Transverse colon (tissue), 4 donors: ENCODE results near the gene CLDN14. TPM values are rescaled to one million over a fixed set of nuclear protein-coding genes. Genes with fewer than 3 reads are reported as not detected.

Source experiments
- DNase-seq: peaks from one replicate; pipeline ENCODE4 v3.0.0-alpha.2; 2019
- H3K27ac ChIP-seq, 4 donors: fragments of 200-600 bp; sonication (generic); 2 replicates each; pipeline ENCODE4 v1.5.1; 2016 to 2018; ENCODE audit warnings: inconsistent platforms in 4 of 4
- H3K27me3 ChIP-seq: fragments of 200-600 bp; sonication (generic); 2 replicates; pipeline ENCODE4 v1.5.1; 2017; ENCODE audit warnings: inconsistent platforms
- H3K36me3 ChIP-seq, 4 donors: fragments of 200-600 bp; sonication (generic); 2 replicates each; pipeline ENCODE4 v1.5.1; 2017 to 2019; ENCODE audit warnings: inconsistent platforms in 4 of 4
- H3K4me1 ChIP-seq, 4 donors: fragments of 200-600 bp; sonication (generic); 2 replicates each; pipeline ENCODE4 v1.5.1; 2017 to 2020; ENCODE audit warnings: inconsistent platforms in 4 of 4
- H3K4me3 ChIP-seq, 4 donors: fragments of 200-600 bp; sonication (generic); 1 replicate in 1 of 4; 2 replicates in 3 of 4; pipeline versions ENCODE4 v1.5.1 to v1.6.1; 2017 to 2019; ENCODE audit warnings: inconsistent platforms in 4 of 4
- H3K9me3 ChIP-seq, 2 donors: fragments of 200-600 bp; sonication (generic); 2 replicates each; pipeline ENCODE4 v1.5.1; 2017 to 2019; ENCODE audit warnings: inconsistent platforms in 2 of 2
- EP300 ChIP-seq: sonication (generic); formaldehyde crosslinking; IDR thresholded peaks from one replicate; pipeline ENCODE4 v1.6.1; 2017; ENCODE audit warnings: antibody characterized with exemption, low read depth
- POLR2A ChIP-seq: fragments of 450-650 bp; IDR thresholded peaks from one replicate; pipeline ENCODE4 v1.6.1; 2016; ENCODE audit warnings: antibody characterized with exemption, mild to moderate bottlenecking, moderate library complexity
- POLR2AphosphoS5 ChIP-seq, 3 donors: sonication (generic); formaldehyde crosslinking; IDR thresholded peaks; one replicate each; pipeline ENCODE4 v1.6.1; 2016; ENCODE audit warnings: antibody characterized with exemption in 3 of 3
- WGBS, 2 donors: methylation state at CpG; one replicate each; pipeline ENCODE4 v1.1.5; 2018; ENCODE audit warnings: low coverage in 1 of 2; 5-methylcytosine and 5-hydroxymethylcytosine counted together
- in situ Hi-C, 4 donors: fragments of 200-750 bp; cut with MboI; loops; one replicate each; pipeline versions ENCODE4 v1.15.0 to v1.15.1; 2017; ENCODE audit warnings: low sequenced_read_pairs in 3 of 4, low pct_ligation_motif_present in 1 of 4, low pct_unique_long_range_greater_than_20kb in 1 of 4
- intact Hi-C: fragments of 100-400 bp; cut with DNase I; formaldehyde crosslinking; loops from one replicate; pipeline ENCODE4 v1.15.1; 2023; ENCODE audit warnings: low total_unique reads
- total RNA-seq, 4 donors: library from RNA; depleted of rRNA; stranded (reverse); fragments of >200 nt; gene quantifications; one replicate each; pipeline ENCODE4 v1.1.0, GENCODE V29; 2016
- TF ChIP-seq, protein P1 (sequence below), 5 experiments: fragments of 200-600 bp in 3 of 5; fragments of 450-650 bp in 2 of 5; sonication (generic) in 3 of 5; IDR thresholded peaks; 1 replicate in 2 of 5; 2 replicates in 3 of 5; pipeline ENCODE4 v1.5.1; 2016 to 2017; ENCODE audit warnings: antibody characterized with exemption in 5 of 5, inconsistent platforms in 3 of 5, mild to moderate bottlenecking in 2 of 5, moderate library complexity in 1 of 5

CLDN14 gene
- total RNA-seq, 4 donors from 2014 or later: not detected

DNA sequence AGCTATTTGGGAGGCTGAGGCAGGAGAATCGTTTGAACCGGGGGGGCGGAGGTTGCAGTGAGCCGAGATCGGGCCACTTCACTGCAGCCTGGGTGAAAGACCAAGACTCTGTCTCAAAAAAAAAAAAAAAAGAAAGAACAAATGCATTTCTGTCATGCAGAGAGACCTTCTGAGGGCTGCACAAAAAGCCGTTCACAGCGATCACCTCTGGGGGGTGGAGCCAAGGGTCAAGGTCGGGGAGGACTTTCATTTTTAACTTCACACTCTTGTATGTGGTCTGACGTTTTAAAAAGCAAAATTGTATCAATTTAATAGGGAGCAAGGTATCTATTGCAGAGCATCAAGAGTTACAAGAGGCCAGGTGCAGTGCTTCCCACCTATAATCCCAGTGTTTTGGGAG, 26.6 kb upstream of the CLDN14 start:
- in situ Hi-C loops (loop anchor here in 3 of 4 donors (10.0 to 25.0 kb wide), 2 partner anchors 418 to 431 kb away; no protein-coding TSS in a partner anchor), intact Hi-C loops (loop anchor here (5.0 kb wide), 1 partner anchor 421 kb away; no protein-coding TSS in a partner anchor)
- 64 to 78% methylated on average over 9 of the region's 9 CpGs for WGBS, 2 donors

DNA sequence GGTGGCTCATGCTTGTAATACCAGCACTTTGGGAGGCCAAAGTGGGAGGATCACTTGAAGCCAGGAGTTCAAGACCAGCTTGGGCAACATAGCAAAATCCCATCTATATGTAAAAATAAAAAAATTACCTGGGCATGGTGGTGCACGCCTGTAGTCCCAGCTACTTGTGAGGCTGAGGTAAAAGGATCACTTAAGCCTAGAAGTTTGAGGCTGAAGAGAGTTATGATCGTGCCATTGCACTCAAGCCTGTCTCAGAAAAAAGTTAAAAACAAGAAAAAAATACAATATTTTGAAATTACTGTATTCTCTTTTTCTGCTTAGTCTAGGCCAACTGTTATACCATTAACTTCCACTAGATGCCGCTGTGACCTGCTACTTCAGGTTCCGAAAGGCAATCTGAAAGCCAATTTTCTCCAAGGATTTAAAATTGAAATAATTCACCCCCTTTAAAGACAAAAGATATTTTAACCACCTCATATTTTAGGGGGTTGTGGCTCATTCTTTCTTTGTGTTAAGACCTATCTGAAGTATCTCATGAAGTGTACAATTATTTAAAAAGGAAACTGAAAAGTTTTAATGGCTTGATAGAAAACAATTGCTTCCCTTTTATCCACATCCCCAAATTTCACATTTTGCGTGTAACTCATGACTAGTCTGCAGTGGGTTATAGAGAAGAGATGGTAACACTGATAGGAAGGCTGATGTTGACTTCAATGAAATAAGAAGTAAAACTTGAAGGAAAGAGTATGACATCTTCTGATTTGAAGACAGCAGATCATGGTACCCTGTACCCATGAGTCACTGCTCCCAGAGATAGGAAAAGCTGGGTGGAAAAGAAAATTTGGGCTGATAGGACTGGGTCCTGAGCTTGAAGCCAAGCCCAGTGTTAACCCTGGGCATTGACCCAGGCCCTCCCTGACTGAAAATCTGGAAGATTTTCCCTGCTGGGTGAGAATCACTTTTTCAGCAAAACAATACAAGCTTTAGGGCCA, 24.4 kb upstream of the CLDN14 start:
- Histone ChIP-seq H3K4me3 (no peak overlapping the region), H3K36me3 (no peaks in the 10 kb centered on the region), H3K9me3 (no peaks in the 10 kb centered on the region), H3K27me3 (peaks cover 4% of the 10 kb centered on the region), H3K4me1 (peaks cover 0 to 14% (median 11%) of the 10 kb centered on the region in 4 donors), H3K27ac (no peak overlapping the region)
- in situ Hi-C loops: loop anchor here in 3 of 4 donors (10.0 to 25.0 kb wide), 2 partner anchors 420 to 433 kb away; no protein-coding TSS in a partner anchor
- intact Hi-C loops: loop anchor here (5.0 kb wide), 1 partner anchor 423 kb away; no protein-coding TSS in a partner anchor
- peak; percentile 18 for DNase-seq
- no peak for TF ChIP-seq EP300
- TF ChIP-seq, protein P1, sequence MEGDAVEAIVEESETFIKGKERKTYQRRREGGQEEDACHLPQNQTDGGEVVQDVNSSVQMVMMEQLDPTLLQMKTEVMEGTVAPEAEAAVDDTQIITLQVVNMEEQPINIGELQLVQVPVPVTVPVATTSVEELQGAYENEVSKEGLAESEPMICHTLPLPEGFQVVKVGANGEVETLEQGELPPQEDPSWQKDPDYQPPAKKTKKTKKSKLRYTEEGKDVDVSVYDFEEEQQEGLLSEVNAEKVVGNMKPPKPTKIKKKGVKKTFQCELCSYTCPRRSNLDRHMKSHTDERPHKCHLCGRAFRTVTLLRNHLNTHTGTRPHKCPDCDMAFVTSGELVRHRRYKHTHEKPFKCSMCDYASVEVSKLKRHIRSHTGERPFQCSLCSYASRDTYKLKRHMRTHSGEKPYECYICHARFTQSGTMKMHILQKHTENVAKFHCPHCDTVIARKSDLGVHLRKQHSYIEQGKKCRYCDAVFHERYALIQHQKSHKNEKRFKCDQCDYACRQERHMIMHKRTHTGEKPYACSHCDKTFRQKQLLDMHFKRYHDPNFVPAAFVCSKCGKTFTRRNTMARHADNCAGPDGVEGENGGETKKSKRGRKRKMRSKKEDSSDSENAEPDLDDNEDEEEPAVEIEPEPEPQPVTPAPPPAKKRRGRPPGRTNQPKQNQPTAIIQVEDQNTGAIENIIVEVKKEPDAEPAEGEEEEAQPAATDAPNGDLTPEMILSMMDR (IDR thresholded peaks at IDR 0.05): peak; percentile 85 to 97 (median 93)
- WGBS, 2 donors: 28 to 30% methylated on average over 5 of the region's 5 CpGs

More for the DNA sequence above, 26.6 kb upstream of the CLDN14 start:
- H3K4me3 ChIP-seq: no peak overlapping the region
- H3K36me3 ChIP-seq: no peaks in the 10 kb centered on the region
- DNase-seq: no peak
- TF ChIP-seq POLR2AphosphoS5 (IDR thresholded peaks at IDR 0.05): no peak
- TF ChIP-seq, protein P1 (IDR thresholded peaks at IDR 0.05): no peak
- no peak for TF ChIP-seq EP300
- no peak for TF ChIP-seq POLR2A
- H3K4me1 ChIP-seq: no peaks in the 10 kb centered on the region
- H3K9me3 ChIP-seq: no peaks in the 10 kb centered on the region
- no peak overlapping the region for H3K27ac ChIP-seq
- peaks cover 4% of the 10 kb centered on the region for H3K27me3 ChIP-seq

DNA sequence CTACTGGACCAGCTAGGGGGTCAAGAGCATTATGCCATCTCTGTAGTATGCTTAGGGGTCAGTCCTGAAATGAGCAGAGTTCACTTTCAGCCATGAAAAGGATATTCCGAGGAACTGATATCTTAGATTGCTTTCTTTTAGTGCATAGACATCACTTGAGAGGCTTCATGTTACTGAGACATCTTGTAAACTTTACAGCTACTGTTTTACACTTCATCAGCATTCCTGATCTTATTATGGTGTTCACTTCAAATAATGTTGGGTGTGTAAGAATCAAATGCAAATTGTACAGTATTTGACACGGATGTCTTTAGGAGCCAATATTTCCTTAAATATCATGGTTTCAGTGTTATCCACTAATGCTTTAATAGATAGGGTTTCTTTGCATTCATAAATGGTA, 22.4 kb upstream of the CLDN14 start:
- intact Hi-C loops: no loop called here
- in situ Hi-C loops: loop anchor here in 3 of 4 donors (10.0 to 25.0 kb wide), 2 partner anchors 422 to 435 kb away; no protein-coding TSS in a partner anchor
- Histone ChIP-seq H3K27ac (no peak overlapping the region), H3K36me3 (no peaks in the 10 kb centered on the region), H3K4me3 (no peak overlapping the region), H3K27me3 (peaks cover 4% of the 10 kb centered on the region), H3K4me1 (peaks cover 0 to 16% (median 15%) of the 10 kb centered on the region in 4 donors), H3K9me3 (no peaks in the 10 kb centered on the region)
- DNase-seq: no peak
- TF ChIP-seq, protein P1 (IDR thresholded peaks at IDR 0.05): no peak
- TF ChIP-seq POLR2AphosphoS5 (IDR thresholded peaks at IDR 0.05) (no peak), EP300 (no peak), POLR2A (no peak)
- 78 to 88% methylated on average over 2 of the region's 2 CpGs for WGBS, 2 donors

DNA sequence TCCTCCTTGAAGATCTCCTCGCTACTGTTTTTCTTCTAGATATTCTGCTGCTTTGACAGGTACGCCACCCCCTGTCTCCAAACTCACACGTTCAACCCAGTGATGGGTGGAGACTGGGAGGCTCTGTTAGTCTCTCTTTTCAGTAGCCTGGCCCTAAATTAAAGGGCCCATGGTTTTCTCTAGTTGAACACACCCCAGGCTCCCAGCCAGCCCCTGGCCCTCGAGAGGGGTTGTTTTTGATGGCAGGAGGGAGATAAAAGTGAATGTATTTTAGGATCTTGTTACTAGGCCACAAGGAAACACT, 21.6 kb upstream of the CLDN14 start:
- intact Hi-C loops: no loop called here
- Histone ChIP-seq H3K27me3 (peaks cover 4% of the 10 kb centered on the region), H3K9me3 (no peaks in the 10 kb centered on the region), H3K4me1 (peaks cover 0 to 16% (median 15%) of the 10 kb centered on the region in 4 donors), H3K27ac (no peak overlapping the region), H3K4me3 (no peak overlapping the region), H3K36me3 (no peaks in the 10 kb centered on the region)
- 69 to 76% methylated on average over 2 to 4 of the region's 4 CpGs for WGBS, 2 donors
- in situ Hi-C loops: loop anchor here in 3 of 4 donors (10.0 to 25.0 kb wide), 2 partner anchors 423 to 436 kb away; no protein-coding TSS in a partner anchor
- no peak for DNase-seq
- TF ChIP-seq POLR2AphosphoS5 (IDR thresholded peaks at IDR 0.05): no peak
- TF ChIP-seq EP300: no peak
- TF ChIP-seq POLR2A: no peak
- TF ChIP-seq, protein P1 (IDR thresholded peaks at IDR 0.05): no peak
